Activated CD8-positive, alpha-beta memory T cell treated with anti-CD3 and anti-CD28 coated beads, Interleukin-2, amount 50 U/mL, for 1 hour (primary cell): ENCODE data around the gene TMA7.

ENCODE experiments used
- DNase-seq: peaks from one replicate; pipeline ENCODE4 v3.0.0-alpha.2; 2020; ENCODE audit errors: extremely low read depth

Gene TMA7

DNA sequence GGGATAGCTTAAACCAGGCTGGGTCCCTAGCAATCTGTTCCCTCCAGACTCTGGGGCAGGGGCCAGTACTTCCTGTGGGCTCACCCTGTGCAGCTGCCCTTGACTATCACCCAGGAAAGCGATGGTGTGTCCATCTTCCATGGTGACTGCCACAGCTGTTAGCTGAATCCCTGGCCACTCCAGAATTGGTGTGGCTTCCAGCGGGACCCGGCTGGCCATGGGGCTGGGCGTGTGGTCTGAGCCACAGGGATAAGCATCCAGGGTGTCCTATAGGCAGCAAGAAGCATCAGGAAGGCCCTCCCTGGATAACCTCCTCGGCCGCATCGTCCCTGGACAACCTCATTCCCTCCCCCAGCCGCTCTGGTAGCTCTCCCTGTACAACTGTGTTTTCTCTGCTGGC, 17.4 kb upstream of the TMA7 start:
- DNase-seq: no peak

DNA sequence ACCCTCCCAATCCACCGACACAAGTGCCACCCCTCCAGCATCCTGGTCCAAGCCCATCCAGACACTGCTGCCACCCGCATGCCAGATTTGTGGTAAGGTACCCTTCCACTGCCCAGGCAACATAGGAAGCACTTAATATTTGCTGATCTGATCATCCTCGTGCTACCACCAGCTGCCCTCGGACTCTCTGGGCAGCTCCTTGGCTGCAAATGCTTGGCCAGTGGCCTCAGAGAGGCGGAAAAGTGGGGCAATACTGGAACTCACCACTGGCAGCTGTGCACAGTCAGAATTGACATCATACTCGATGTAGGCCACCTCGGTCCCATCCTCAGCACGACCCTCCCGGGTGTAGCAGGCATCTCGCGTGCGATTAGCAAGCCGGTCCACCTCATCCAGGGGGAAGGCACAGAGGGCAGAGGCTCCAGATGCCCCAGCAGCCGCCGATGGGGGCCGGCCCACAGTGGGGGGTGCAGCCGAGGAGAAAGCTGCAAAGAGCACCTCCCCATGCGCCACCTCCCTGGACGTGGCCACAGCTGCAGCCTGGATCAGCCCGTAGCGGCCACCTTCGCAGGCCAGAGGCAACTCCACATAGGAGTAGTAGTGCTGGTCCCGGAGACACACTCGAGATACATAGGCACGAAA, 16.7 kb upstream of the TMA7 start:
- DNase-seq: no peak

DNA sequence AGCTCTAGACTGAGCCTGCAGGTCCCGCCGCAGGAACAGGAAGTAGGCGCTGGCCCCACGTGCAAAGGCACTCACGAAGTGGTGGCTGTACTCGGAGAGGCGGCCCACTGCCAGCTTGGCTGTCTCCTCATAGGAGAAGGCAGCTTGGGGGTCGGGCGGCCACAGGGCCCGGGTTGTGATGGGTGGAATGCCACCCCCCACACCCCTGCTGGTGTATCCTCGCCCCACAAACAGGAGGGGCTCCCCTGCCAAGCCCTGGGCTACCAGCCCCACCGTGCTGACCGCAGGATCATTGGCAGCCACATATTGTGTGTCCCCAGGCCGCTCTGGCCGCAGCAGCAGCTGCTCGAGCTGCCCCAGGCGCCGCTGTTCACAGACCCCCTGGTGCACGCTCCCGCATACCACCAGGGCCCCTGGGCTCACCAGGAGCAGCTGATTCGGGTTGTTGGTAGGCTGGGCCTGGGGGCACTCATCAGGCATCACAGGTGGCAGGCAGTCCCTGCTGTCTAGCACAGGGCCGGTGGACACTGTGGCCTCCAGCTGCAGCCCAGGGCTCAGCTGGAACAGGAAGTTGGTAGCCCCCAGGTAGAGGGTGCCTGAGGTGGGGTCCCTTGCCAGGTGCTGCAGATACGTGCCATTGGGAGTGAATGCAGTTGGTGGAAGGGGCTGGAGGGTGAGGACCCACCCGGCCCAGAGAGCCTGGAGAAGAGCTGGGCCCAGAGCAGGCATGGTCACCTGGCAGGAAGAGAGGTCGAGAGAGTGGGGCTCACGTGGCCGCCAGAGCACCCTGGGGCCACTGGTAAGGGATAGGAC, 16.0 kb upstream of the TMA7 start:
- no peak for DNase-seq

DNA sequence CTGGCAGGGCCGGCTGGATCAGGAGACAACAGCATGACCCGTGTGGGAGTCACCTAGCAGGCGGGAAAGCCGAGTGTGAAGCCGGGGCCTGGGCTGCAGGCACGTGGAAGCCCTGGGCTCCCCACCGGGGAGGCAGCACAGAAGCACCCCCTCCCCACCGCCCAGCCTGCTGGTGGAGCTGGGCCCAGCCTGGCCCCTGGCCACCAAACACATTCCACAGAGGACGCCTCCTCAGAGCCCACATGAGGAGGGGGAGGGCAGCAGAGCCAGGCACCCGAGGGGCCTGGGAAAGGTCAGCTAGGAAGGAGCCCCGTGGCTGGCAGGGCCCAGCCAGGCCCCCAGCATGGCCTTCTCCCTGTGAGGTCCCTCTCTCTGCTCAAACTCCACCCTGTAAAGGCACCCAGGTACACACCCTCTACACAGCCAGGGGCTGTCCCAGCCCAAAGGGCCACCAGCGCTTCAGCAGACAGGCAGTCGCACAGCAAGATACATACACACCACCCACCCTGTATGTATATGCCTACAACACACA, 14.7 kb upstream of the TMA7 start:
- DNase-seq: no peak

DNA sequence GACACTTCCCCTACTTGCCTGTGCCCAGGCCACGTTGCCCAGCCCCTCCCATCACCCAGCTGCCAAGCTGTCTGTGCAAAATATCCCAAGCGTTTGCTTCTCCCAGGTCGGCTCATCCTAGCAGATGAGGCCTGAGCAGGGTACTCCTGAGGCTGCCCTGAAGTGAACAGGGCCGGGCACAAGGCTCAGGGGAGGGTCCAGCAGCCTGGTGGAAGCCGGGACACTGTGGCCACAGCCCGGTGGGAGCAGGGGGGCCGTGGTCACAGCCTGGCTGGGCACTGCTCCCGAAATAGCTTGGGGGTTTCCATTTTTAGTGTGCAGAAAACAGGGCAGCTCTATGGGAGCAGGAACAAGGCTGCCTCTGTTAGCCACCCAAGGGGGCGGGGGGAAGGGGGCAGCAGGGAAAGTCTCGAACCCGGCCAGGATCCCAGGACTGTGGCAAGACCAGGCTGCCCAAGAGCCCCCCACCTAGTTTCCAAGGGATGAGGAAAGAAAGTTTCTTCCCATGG, 13.6 kb upstream of the TMA7 start:
- DNase-seq: no peak

DNA sequence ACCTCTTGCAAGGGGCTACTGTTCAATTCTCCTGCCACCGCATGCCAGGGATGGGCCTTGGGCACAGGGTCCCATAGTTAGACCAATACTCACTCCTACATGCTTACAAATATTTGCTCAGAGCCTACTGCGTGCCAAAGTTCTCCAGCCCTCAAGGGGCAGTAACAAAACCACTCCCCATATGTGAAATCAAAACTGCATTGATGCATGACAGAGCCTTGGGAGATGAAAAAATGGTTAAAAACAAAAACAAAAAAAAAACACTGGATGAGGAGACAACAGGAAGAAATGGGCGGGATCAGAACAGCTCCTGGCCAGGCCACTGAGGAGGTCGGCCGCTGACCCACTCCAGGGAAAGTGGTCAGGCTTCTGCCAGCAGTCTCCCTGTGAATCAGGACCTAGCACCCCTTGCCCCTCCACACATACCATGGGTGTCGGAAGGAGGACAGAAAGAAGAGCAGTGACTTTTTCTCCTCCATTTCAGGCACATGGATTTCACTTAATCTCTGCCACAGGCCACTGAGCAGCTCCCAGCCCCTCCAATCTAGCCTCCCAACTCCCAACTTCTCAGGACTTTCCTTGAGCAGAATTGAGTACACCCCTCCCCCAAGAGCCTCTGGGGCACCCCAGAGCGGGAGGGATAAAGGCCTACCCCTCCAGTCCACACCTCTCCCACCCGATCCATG, 13.0 kb upstream of the TMA7 start:
- DNase-seq: no peak

DNA sequence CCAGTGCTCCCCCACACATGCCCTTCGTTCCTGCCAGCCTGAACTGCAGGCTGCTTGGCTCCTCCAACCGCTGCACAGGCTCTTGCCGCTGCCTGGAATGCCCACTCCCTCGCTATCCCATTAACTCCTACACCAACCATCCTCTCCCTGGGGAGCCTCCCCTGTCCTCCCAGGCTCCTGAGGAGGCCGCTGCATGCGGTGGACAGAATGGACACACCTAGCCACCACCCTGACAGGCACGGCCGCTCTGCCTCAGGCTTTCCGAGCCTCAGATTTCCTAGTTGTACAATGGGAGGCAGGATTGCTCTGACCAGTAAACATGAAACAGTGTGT, 12.5 kb upstream of the TMA7 start:
- no peak for DNase-seq

DNA sequence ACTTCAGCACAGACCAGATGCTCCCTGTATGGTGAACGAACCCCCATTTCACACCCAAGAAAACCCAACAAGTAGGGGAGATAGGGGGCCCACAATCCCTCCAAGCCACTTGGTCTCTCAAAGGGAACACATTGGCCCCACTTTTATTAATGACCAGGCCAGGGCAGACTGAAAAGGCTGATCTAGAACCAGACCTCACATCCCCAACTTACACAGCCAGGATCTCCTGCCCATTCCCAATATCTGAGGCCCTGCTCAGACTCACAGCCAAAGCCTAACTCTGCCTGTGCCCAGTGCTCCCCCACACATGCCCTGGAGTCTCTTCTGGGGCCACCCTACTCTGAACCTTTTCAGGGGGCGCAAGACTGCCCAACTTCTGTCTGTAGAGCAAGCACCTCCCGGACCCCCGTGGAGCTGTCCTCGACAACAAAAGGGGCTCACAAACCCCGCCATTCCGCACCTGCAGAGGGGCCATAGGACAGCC, 11.9 kb upstream of the TMA7 start:
- DNase-seq: no peak

DNA sequence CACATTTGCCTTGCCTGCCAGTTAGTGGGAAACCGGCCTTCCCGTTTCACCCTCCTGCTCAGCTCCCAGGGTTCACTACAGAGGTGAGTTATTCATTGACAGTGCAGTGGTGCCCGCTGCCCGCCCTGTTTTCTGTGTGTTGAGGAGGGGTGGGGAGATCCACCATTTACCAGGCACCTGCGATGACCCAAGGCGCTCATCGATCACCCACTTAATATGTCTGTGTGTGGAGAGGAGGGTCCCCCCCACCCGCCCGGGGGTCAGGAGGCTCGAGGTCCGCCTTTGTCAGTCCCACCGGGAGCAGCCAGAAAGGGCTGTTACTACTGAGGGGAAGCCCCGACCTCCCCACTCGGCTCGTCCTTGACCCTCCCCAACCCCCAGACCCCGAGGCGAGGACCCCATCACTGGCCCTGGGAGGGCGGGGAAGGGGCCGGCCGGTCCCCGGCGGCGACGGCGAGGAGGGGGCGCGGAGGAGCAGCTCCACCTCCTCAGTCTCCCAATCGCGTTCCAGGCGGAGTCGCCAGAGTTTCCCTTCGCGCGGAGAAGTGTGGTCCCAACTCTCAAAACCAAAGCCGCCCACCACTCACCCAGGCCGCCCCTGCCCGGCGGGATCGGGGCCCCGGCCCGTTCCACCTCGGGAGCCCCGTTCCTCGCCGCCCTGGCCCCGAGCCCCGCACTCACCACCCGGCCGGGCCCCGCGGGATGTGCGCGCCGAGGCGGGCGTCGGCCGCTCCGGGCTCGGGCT, 11.3 kb upstream of the TMA7 start:
- DNase-seq: no peak

DNA sequence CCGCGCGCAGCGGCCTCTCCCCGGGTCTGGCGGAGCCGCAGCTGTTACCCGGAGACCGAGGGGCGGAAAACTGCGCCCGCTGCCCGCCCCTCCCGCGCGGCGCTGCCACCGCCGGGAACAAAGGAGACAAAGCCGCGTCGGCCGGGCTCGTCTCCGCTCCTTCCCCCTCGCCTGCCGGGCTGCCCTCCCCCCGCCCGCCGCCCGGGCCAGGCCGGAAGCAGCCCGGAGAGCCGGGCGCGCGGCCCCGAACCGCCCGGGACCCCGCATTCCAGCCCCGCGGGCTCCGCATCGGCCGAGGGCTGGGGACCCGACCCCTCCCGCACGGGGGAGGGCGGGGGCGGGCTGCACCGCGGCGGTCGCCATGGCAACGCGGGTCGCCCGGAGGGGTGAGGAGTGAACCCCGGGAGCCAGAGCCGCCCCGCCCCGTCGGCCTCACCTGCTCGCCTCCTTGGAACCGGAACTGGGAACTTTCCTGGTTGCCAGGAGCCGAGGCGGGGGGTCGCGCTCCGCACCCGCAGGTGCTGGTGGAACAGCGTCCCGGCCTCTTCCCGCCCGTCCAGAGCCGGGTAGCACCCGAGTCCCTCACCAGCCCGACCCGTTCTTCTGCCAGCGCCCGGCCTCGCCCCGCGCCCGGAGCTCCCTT, 10.6 kb upstream of the TMA7 start:
- no peak for DNase-seq

DNA sequence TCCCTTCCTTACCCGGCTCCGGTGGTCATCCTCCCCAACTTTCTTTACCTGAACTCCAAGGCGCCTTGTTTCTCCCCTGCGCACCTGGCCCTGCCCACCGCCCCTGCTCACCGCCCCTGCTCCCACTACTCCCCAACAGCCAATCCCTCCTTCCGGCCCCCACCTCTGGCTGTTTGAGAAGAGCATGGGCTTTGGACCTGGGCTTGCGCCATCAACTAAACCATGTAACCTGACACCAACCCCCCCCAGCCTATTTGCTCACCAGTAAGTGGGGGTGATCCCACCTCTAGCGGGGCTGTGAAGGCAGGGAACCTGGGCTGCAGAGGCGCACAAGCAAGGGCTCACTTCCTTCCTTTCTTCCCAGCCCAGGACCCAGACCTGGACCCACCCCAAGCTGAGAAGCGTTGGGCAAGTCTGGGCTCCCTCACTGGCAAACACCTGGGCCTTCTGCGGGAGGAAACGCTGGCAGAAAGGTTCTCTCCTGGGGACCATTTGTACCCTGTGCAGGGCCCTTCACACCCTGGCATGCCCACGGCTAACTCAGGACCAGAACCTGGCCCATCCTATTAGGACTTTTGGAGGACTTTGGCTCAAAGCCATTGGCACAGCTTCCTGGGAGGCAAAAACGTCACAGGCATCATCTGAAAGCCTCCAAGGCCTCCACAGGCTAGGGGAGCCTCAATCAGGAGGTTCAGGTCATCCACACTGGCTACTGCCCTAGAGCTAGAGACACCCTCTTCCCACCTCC, 9.9 kb upstream of the TMA7 start, which contains the start of gene PLXNB1:
Gene PLXNB1 (minus strand): TSS at position 127 of the 748 bp plus-strand sequence. CDS start 5,475 bp downstream, outside the sequence.
- no peak for DNase-seq

DNA sequence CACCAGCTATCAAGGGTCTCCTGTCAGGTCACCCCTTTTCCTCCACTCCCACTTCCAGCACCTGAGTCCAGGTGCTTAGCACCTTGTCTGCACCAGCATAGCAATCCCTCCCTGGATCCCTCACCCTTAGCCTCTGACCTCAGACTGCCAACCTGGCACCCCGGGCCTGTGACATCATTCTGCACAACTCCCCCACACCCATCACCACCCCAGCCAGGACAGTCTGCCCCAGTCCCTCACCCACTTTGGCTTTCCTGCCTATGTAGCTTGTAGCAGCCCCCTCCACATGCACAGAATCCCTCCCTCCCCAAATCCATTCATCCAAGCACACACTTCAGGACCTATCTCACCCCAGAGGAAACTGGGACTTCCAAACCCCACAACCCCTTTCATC, 9.4 kb upstream of the TMA7 start:
- no peak for DNase-seq

DNA sequence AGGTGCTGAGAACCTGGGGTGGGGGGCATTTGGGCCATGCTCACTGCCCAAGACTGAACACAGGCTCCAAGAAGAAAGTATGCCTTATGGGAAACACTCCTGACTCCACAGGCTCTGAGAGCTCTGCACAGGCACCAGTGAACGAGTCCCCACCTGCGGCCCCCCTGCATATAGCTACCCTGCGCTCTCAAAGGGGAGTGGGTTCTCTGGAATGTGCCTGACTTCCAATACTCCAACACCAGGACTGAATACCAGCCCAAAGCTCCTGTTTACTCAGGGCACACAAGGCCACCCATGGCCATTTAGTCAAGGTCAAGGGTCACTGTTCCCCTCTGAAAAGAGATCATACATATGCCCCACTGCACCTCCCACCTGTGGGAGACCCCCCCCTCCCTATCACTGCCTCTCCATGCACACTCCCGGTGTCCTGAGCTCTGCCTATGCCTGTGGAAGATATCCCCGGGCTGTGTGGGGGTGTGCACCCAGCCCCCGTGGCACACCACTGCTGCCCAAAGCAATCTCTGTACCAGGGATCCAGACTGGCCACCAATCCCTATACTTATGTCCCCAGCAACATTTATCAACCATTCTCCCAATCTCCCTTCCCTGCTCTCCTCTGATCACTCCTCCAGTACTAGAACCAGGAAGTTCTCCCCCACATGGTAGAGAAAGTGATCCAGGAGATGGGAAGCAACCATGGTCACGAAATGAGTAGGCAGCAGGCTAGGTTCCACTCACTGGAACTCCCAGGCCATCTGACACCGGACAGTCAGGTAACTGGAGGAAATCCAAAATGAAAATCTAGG, 8.6 kb upstream of the TMA7 start:
- DNase-seq: no peak

DNA sequence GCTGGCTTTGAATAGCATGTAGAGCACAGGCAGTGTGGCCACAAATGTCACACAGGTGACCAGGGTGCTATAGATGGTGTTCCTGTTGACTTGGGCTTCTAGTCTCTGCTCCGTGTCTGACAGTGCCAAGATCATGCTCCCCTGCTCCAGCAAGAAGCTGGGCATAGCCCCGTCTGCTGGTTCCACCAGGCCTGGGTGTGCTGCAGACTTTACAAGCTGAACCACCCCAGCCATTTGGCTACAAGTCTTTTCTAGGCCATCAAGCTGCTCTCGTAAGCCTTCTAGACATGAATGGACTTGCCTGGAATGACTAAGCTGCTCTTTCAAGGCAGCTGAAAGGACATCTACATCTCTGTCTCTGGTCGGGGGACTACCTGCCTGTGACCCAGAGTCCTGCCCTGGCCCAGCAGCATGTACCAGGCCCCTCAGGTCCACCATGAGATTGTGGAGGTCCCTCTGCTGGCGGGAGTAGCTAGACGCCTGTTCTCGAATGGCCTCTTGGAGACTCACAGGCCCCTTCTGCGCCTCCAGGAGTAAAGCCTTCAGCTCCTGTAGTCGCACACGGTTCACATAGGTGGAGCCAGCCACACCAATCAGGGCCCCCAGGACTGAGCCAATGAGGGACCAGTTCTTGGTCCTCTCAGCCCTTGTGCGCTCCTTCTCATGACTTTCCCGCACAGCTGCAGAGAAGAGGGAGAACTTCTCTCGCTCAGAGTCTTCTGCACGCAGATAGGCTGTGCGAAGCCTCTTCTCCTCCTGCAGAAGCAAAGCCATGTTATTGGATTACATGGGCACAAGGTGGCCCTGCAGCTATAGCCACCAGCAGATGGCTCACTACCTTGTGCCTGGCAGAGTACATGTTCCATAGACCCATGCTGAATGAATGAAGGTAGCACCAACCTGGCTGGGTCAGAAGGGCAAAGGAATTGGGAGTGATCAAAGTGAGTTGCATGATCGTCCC, 7.4 kb upstream of the TMA7 start:
- no peak for DNase-seq

DNA sequence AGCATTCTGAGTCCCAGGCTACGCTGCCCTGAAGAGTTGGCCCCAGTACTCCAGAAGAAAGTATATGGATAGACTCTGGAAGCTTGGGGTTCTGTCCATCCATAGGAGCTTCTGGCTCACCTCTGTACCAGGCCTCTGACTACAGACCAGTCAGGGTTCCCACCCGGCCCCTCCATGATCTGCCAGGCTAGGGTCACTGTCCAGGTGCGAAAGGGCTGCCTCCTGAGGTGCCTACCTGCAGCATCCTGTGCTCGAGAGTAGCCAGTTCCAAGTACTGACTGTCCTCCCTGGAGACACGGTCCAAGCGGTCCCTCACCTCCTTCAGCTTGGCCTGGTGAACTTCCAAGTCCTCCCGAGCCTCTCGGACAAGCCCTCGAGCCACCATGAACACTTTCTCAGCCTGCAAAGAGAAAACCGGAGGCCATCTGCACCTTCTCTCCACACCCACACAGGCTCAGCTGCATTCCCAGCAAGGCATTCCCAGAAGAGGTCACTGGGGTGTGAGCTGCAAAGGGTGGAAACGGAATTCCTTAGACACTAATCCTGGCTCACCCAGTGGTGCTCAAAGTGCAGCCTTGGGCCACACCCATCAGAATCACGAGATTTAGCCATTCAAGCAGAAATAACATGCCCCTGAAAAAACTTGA, 6.5 kb upstream of the TMA7 start:
- DNase-seq: no peak

DNA sequence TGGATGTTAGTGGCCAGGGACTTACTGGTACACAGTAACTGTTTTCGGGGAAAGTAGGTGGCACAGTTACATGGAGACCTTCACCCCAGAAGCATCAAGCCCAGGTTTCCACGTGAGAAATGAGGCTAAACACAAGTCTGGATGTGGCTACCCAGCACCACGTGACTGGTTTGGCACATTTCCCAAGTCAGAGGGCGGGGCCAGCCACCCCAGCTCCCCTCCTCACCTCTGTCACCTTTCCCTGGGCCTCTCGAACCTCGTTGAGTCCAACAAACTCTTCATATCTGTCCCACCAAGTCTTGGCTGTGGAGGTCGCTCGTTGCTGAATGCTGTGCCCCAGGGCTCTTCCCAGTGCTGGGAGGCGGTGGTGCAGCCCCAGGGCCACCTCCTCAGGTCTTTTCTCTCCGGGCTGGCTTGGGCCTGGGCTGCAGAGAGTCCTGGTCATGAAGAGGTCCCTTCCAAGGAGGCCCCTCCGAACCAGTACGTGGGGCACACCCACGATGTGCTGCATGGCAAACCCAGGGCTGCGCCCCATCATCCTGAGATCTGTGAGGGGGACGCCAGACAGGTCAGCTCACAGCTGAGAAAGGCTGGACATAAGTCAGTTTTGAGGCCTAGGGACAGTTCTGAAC, 5.3 kb upstream of the TMA7 start:
- no peak for DNase-seq

DNA sequence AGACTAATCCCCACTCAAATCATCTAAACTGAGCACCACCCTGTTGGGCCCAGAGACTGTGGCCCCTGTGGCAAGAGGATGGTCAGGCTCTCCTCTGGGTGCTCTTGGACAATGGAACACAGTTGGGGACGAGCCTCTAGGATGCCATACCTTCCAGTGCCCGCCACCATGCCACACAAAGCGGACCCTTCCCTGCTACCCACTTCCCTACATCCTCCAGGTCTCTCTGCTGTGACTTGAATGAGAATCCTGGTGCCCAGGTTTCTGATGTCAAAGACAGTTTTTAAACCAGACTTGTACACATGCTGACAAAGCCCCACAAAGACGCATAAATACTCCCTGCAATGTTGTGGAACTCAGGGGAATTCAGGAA, 4.8 kb upstream of the TMA7 start:
- no peak for DNase-seq
